GM12891 (cell line): Measurements from ENCODE around the gene HERPUD2.

ENCODE experiments used
- DNase-seq: peaks from one replicate; pipeline ENCODE4 v3.0.0; 2011; ENCODE audit warnings: low spot score; ENCODE audit not compliant: insufficient read length
- FAIRE-seq: peaks from 2 replicates; lab custom pipeline; 2011; peaks lifted over from hg19 to GRCh38; lab: Jason Lieb, UNC
- PAX5 ChIP-seq: IDR thresholded peaks from 2 replicates; pipeline ENCODE4 v1.6.1; 2011; ENCODE audit warnings: low read length, moderate library complexity, mild to moderate bottlenecking; ENCODE audit not compliant: insufficient read depth, severe bottlenecking
- POLR2A ChIP-seq: IDR thresholded peaks from 2 replicates; pipeline ENCODE4 v1.6.1; 2011; ENCODE audit warnings: low read depth, low read length, control low read depth
- POLR2AphosphoS5 ChIP-seq: IDR thresholded peaks from 2 replicates; pipeline ENCODE4 v1.6.1; 2011; ENCODE audit warnings: low read depth, low read length, control low read depth
- POU2F2 ChIP-seq: IDR thresholded peaks from 2 replicates; pipeline ENCODE4 v1.6.1; 2011; ENCODE audit warnings: low read depth, mild to moderate bottlenecking, control low read depth, low read length, moderate library complexity
- SPI1 ChIP-seq: IDR thresholded peaks from 2 replicates; pipeline ENCODE4 v1.6.1; 2011; ENCODE audit warnings: low read depth, low read length, control low read depth
- TAF1 ChIP-seq: IDR thresholded peaks from 2 replicates; pipeline ENCODE4 v1.6.1; 2011; ENCODE audit warnings: low read depth, low read length, control low read depth

Gene HERPUD2

GRCh38 chr7:35624299-35625186 is 70.4 kb downstream of the HERPUD2 start:
- FAIRE-seq, result peak; percentile 89

GRCh38 chr7:35623381-35623780 is 71.6 kb downstream of the HERPUD2 start:
- DNase-seq (no peak), FAIRE-seq (no peak)
- TF ChIP-seq POLR2AphosphoS5, result no peak
- no peak for TF ChIP-seq SPI1
- TF ChIP-seq POU2F2, result no peak
- TF ChIP-seq POLR2A, result no peak
- no peak for TF ChIP-seq PAX5
- TF ChIP-seq TAF1, result no peak

More at GRCh38 chr7:35624299-35625186, 70.4 kb downstream of the HERPUD2 start:
- TF ChIP-seq POLR2A (no peak), SPI1 (no peak), PAX5 (no peak), POU2F2 (no peak), POLR2AphosphoS5 (no peak), TAF1 (no peak)
- DNase-seq, result peak; percentile 37

GRCh38 chr7:35619863-35620262 is 75.1 kb downstream of the HERPUD2 start:
- FAIRE-seq (no peak), DNase-seq (no peak)
- TF ChIP-seq TAF1, result no peak
- TF ChIP-seq POLR2AphosphoS5, result no peak
- no peak for TF ChIP-seq POU2F2
- no peak for TF ChIP-seq SPI1
- no peak for TF ChIP-seq POLR2A
- TF ChIP-seq PAX5, result no peak

- no peak for FAIRE-seq
Observed at GRCh38 chr7:35617041-35617440, 77.9 kb downstream of the HERPUD2 start.

GRCh38 chr7:35613150-35613549 is 81.8 kb downstream of the HERPUD2 start:
- FAIRE-seq (no peak), DNase-seq (no peak)

More at GRCh38 chr7:35617041-35617440, 77.9 kb downstream of the HERPUD2 start:
- DNase-seq, result no peak
- TF ChIP-seq PAX5 (no peak), POLR2AphosphoS5 (no peak), SPI1 (no peak), TAF1 (no peak), POLR2A (no peak), POU2F2 (no peak)

GRCh38 chr7:35605760-35606159 is 89.2 kb downstream of the HERPUD2 start:
- FAIRE-seq, result no peak
- TF ChIP-seq POU2F2 (no peak), TAF1 (no peak)
- DNase-seq, result no peak

More at GRCh38 chr7:35613150-35613549, 81.8 kb downstream of the HERPUD2 start:
- TF ChIP-seq TAF1 (no peak), POLR2A (no peak), POLR2AphosphoS5 (no peak), POU2F2 (no peak), PAX5 (no peak), SPI1 (no peak)

- FAIRE-seq, result no peak
- TF ChIP-seq SPI1 (no peak), POU2F2 (no peak), TAF1 (no peak), POLR2AphosphoS5 (no peak), PAX5 (no peak), POLR2A (no peak)
- no peak for DNase-seq
Observed at GRCh38 chr7:35604595-35604994, 90.3 kb downstream of the HERPUD2 start.

GRCh38 chr7:35599645-35600044 is 95.3 kb downstream of the HERPUD2 start:
- DNase-seq (no peak), FAIRE-seq (no peak)
- TF ChIP-seq PAX5 (no peak), POLR2A (no peak), TAF1 (no peak), SPI1 (no peak), POLR2AphosphoS5 (no peak), POU2F2 (no peak)

GRCh38 chr7:35599061-35599460 is 95.9 kb downstream of the HERPUD2 start:
- no peak for TF ChIP-seq POU2F2
- DNase-seq (no peak), FAIRE-seq (no peak)

- TF ChIP-seq PAX5 (no peak), POLR2AphosphoS5 (no peak), TAF1 (no peak), SPI1 (no peak), POU2F2 (no peak), POLR2A (no peak)
- FAIRE-seq, result no peak
- no peak for DNase-seq
Observed at GRCh38 chr7:35596061-35596460, 98.9 kb downstream of the HERPUD2 start.

- TF ChIP-seq POLR2AphosphoS5 (no peak), SPI1 (no peak), POU2F2 (no peak), TAF1 (no peak), PAX5 (no peak), POLR2A (no peak)
- no peak for FAIRE-seq
Observed at GRCh38 chr7:35593899-35594298, 101.0 kb downstream of the HERPUD2 start.

More at GRCh38 chr7:35593899-35594298, 101.0 kb downstream of the HERPUD2 start:
- DNase-seq, result peak; percentile 11
